22Rv1 (cell line): Measurements from ENCODE around the gene SUCO.

Source experiments
- CTCF ChIP-seq: fragments of 450-650 bp; IDR thresholded peaks from 2 replicates; pipeline ENCODE4 v1.5.1; 2017; ENCODE audit warnings: mild to moderate bottlenecking
- ZFX ChIP-seq: fragments of 450-650 bp; IDR thresholded peaks from 2 replicates; pipeline ENCODE4 v1.6.1; 2017; ENCODE audit warnings: antibody characterized with exemption, borderline replicate concordance

- TF ChIP-seq CTCF (no peak), ZFX (no peak)
Measured at GRCh38 chr1:172537366-172537765, 4.4 kb downstream of the SUCO start.
